A549 (cell line): ENCODE results near the gene LILRA5. TPM values are rescaled to one million over a fixed set of nuclear protein-coding genes. Genes with fewer than 3 reads are reported as not detected.
"Not testable (repeated sequence)": the region's sequence is repeated elsewhere in the genome, so short reads cannot be mapped to it uniquely, and the experiment has no call there.

Experiments used
- ATAC-seq, 2 experiments: fragments of 200-7000 bp in 1 of 2; fragments of >200 bp in 1 of 2; cut with Nextera tagmentation in 1 of 2; cut with Tn5 transposase in 1 of 2; 3 replicates each; pipeline versions ENCODE4 v1.8.0 to v1.9.1; 2018 to 2020; ENCODE audit warnings: mild to moderate bottlenecking in 1 of 2, moderate library complexity in 1 of 2
- CTCF ChIA-PET: fragments of 300-600 bp; sonication (Branson Sonifier 250); formaldehyde crosslinking; extraction: SDS; loops from one replicate; lab custom pipeline; 2021; ENCODE audit warnings: antibody characterized with exemption, inconsistent platforms; lab: Yijun Ruan, JAX
- POLR2A ChIA-PET: fragments of 350-600 bp; formaldehyde crosslinking; extraction: SDS; loops from one replicate; lab custom pipeline; 2021; ENCODE audit warnings: antibody characterized with exemption, inconsistent platforms; lab: Yijun Ruan, JAX
- DNase-seq, 2 experiments: peaks; one replicate each; pipeline versions ENCODE4 v3.0.0 to v3.0.0-alpha.2; 2011 to 2016; ENCODE audit warnings: low read depth in 1 of 2, low spot score in 1 of 2
- FAIRE-seq: peaks from 2 replicates; lab custom pipeline; 2011; peaks lifted over from hg19 to GRCh38; lab: Jason Lieb, UNC
- H3K27ac ChIP-seq, 2 experiments: fragments of >200 bp; sonication (Bioruptor Twin); formaldehyde crosslinking; 3 replicates each; pipeline ENCODE4 v1.5.1; 2016 to 2017
- H3K4me1 ChIP-seq: fragments of >200 bp; sonication (Bioruptor Twin); formaldehyde crosslinking; 3 replicates; pipeline ENCODE4 v1.6.1; 2016
- H3K4me2 ChIP-seq: fragments of >200 bp; sonication (Bioruptor Twin); formaldehyde crosslinking; 3 replicates; pipeline ENCODE4 v1.6.1; 2016
- H3K4me3 ChIP-seq: fragments of >200 bp; sonication (Bioruptor Twin); formaldehyde crosslinking; 3 replicates; pipeline ENCODE4 v1.5.1; 2016
- H3K9me3 ChIP-seq: fragments of >200 bp; sonication (Bioruptor Twin); formaldehyde crosslinking; 3 replicates; pipeline ENCODE4 v1.6.1; 2016
- BHLHE40 ChIP-seq: IDR thresholded peaks from 2 replicates; pipeline ENCODE4 v1.6.1; 2012; ENCODE audit warnings: low read depth, low read length, inconsistent platforms
- CBX8 ChIP-seq: fragments of 200-600 bp; sonication (generic); IDR thresholded peaks from 2 replicates; pipeline ENCODE4 v1.6.1; 2016
- CHD2 ChIP-seq: fragments of 150-350 bp; IDR thresholded peaks from 2 replicates; pipeline ENCODE4 v1.6.1; 2014; ENCODE audit warnings: low read length; ENCODE audit not compliant: partially characterized antibody
- EHF ChIP-seq: fragments of 250-450 bp; sonication (Bioruptor Pico); IDR thresholded peaks from 2 replicates; pipeline ENCODE4 v1.5.0; 2020; ENCODE audit warnings: mild to moderate bottlenecking
- EHMT2 ChIP-seq: fragments of 200-600 bp; sonication (generic); IDR thresholded peaks from 2 replicates; pipeline ENCODE4 v1.6.1; 2016; ENCODE audit warnings: antibody characterized with exemption, low read depth, mild to moderate bottlenecking, moderate library complexity
- ESRRA ChIP-seq: fragments of 150-350 bp; IDR thresholded peaks from 2 replicates; pipeline ENCODE4 v1.6.1; 2014; ENCODE audit warnings: mild to moderate bottlenecking, low read length, borderline replicate concordance
- HEYL ChIP-seq: fragments of 250-450 bp; sonication (Bioruptor Pico); IDR thresholded peaks from 2 replicates; pipeline ENCODE4 v1.8.0; 2021; ENCODE audit warnings: mild to moderate bottlenecking, moderate library complexity
- KDM1A ChIP-seq: fragments of 200-600 bp; sonication (generic); IDR thresholded peaks from 2 replicates; pipeline ENCODE4 v1.6.1; 2016; ENCODE audit warnings: low read depth, mild to moderate bottlenecking
- KDM5A ChIP-seq: fragments of 200-600 bp; sonication (generic); IDR thresholded peaks from 2 replicates; pipeline ENCODE4 v1.6.1; 2016; ENCODE audit warnings: antibody characterized with exemption, mild to moderate bottlenecking
- MAFK ChIP-seq: fragments of 450-650 bp; IDR thresholded peaks from 2 replicates; pipeline ENCODE4 v1.6.1; 2014; ENCODE audit not compliant: partially characterized antibody
- MAZ ChIP-seq: fragments of 150-350 bp; IDR thresholded peaks from 2 replicates; pipeline ENCODE4 v1.6.1; 2014; ENCODE audit warnings: antibody characterized with exemption, low read depth, low read length, borderline replicate concordance
- MYC ChIP-seq: IDR thresholded peaks from 2 replicates; pipeline ENCODE4 v1.6.1; 2012; ENCODE audit warnings: mild to moderate bottlenecking, inconsistent platforms, low read length, improper control_type of control experiment, borderline replicate concordance
- NR3C1 ChIP-seq: fragments of >200 bp; sonication (Bioruptor Twin); formaldehyde crosslinking; IDR thresholded peaks from 3 replicates; pipeline ENCODE4 v1.6.1; 2017
- POLR2A ChIP-seq: IDR thresholded peaks from 2 replicates; pipeline ENCODE4 v1.6.1; 2012; ENCODE audit warnings: mild to moderate bottlenecking, low read length
- POLR2AphosphoS2 ChIP-seq: conservative IDR thresholded peaks from 2 replicates; pipeline ENCODE4 v1.6.1; 2012; ENCODE audit warnings: low read length, improper control_type of control experiment, inconsistent platforms
- RAD21 ChIP-seq, 2 experiments: fragments of >200 bp in 1 of 2; sonication (Bioruptor Twin) in 1 of 2; formaldehyde crosslinking in 1 of 2; IDR thresholded peaks in 1 of 2; conservative IDR thresholded peaks in 1 of 2; 2 replicates in 1 of 2; 3 replicates in 1 of 2; pipeline ENCODE4 v1.6.1; 2012 to 2018; ENCODE audit warnings: inconsistent platforms in 1 of 2
- RARB ChIP-seq: fragments of 250-450 bp; sonication (Bioruptor Pico); IDR thresholded peaks from 2 replicates; pipeline ENCODE4 v1.8.0; 2021; ENCODE audit warnings: mild to moderate bottlenecking, moderate library complexity
- RCOR1 ChIP-seq: fragments of 150-350 bp; IDR thresholded peaks from 2 replicates; pipeline ENCODE4 v1.6.1; 2014; ENCODE audit warnings: antibody characterized with exemption, low read length, low read depth
- TFCP2L1 ChIP-seq: fragments of 250-450 bp; sonication (Bioruptor Pico); IDR thresholded peaks from 2 replicates; pipeline ENCODE4 v1.5.0; 2021; ENCODE audit warnings: mild to moderate bottlenecking
- TP53 ChIP-seq: fragments of 250-450 bp; sonication (Bioruptor Pico); IDR thresholded peaks from 2 replicates; pipeline ENCODE4 v1.5.0; 2021; ENCODE audit warnings: mild to moderate bottlenecking, moderate library complexity
- ZC3H11A ChIP-seq: fragments of 450-650 bp; IDR thresholded peaks from 2 replicates; pipeline ENCODE4 v1.6.1; 2014; ENCODE audit warnings: antibody characterized with exemption, mild to moderate bottlenecking
- ZNF302 ChIP-seq: fragments of 250-450 bp; sonication (Bioruptor Pico); IDR thresholded peaks from 2 replicates; pipeline ENCODE4 v1.9.0; 2021; ENCODE audit warnings: inconsistent platforms, mild to moderate bottlenecking, moderate library complexity
- ZSCAN20 ChIP-seq: fragments of 250-450 bp; sonication (Bioruptor Pico); IDR thresholded peaks from 2 replicates; pipeline ENCODE4 v1.8.0; 2022; ENCODE audit warnings: mild to moderate bottlenecking, moderate library complexity
- WGBS: methylation state at CpG from one replicate; pipeline ENCODE4 v1.1.6; 2017; ENCODE audit errors: missing lambda C conversion rate; 5-methylcytosine and 5-hydroxymethylcytosine counted together
- polyA plus RNA-seq, 4 experiments: library from polyadenylated mRNA; depleted of rRNA in 3 of 4; stranded (reverse); fragments of >200 nt; fragmentation: RNase III in 1 of 4; extraction: RNeasy Plus Mini Kit Qiagen cat#74134 plus additional on column Dnase treatment in 1 of 4; gene quantifications; 2 replicates in 3 of 4; 3 replicates in 1 of 4; pipeline ENCODE4 v1.2.3, GENCODE V29; 2011 to 2017
- TF ChIP-seq, protein P1 (sequence below): fragments of >200 bp; sonication (Bioruptor Twin); formaldehyde crosslinking; IDR thresholded peaks from 3 replicates; pipeline ENCODE4 v1.5.1; 2016
- TF ChIP-seq, protein P2 (sequence below): fragments of 450-650 bp; IDR thresholded peaks from 2 replicates; pipeline ENCODE4 v1.6.1; 2014; ENCODE audit warnings: antibody characterized with exemption
- TF ChIP-seq, protein P3 (sequence below): fragments of 250-450 bp; sonication (Bioruptor Pico); IDR thresholded peaks from 2 replicates; pipeline ENCODE4 v1.5.0; 2021; ENCODE audit warnings: mild to moderate bottlenecking, moderate library complexity, borderline replicate concordance
- TF ChIP-seq, protein P4 (sequence below): IDR thresholded peaks from 2 replicates; pipeline ENCODE4 v1.6.1; 2012
- TF ChIP-seq, protein P5 (sequence below): fragments of 150-350 bp; IDR thresholded peaks from 2 replicates; pipeline ENCODE4 v1.6.1; 2014; ENCODE audit warnings: low read depth, mild to moderate bottlenecking, low read length

Gene LILRA5
- polyA plus RNA-seq, 2 of the 4 experiments (the other 2 are of a cell fraction), result not detected

DNA sequence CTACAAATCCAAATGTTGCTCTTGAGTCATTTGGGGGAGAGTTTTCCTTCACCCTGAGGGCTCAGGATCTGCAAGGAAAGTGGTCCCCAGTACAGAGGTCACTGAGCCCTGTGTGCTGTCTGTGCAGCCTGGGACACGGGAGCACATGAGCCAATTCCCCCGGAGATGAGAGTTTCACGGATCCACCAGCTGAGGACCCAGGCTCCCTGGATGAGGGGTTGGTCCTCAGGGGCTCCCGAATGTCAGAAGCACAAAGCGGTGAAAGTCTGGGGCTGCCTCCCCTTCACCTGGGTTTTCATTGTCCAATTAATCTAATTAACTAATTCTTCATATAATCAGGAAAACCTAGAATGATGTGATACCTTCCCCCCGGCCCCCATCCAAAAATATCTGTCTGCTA lies 18.4 kb downstream of the LILRA5 start:
- WGBS, result 24% methylated on average over 6 of the region's 6 CpGs
- Histone ChIP-seq H3K27ac (no peak overlapping the region), H3K4me3 (no peak overlapping the region), H3K4me2 (no peak overlapping the region), H3K4me1 (no peaks in the 10 kb centered on the region), H3K9me3 (peaks cover 12% of the 10 kb centered on the region; the same call in 2 of the 3 replicates)
- CTCF ChIA-PET, result interaction anchor here (1.5 kb wide), 1 partner anchor 11 kb away, joined by 3 read pairs; no protein-coding TSS in a partner anchor
- FAIRE-seq (no peak), ATAC-seq (no peak), DNase-seq (no peak)
- no peak for TF ChIP-seq EHF (CRISPR knock-in tag)
- no peak for TF ChIP-seq ZNF302 (CRISPR knock-in tag)
- no peak for TF ChIP-seq CHD2
- TF ChIP-seq ESRRA, result no peak
- TF ChIP-seq MAZ, result no peak
- TF ChIP-seq EHMT2, result no peak
- TF ChIP-seq, protein P1, sequence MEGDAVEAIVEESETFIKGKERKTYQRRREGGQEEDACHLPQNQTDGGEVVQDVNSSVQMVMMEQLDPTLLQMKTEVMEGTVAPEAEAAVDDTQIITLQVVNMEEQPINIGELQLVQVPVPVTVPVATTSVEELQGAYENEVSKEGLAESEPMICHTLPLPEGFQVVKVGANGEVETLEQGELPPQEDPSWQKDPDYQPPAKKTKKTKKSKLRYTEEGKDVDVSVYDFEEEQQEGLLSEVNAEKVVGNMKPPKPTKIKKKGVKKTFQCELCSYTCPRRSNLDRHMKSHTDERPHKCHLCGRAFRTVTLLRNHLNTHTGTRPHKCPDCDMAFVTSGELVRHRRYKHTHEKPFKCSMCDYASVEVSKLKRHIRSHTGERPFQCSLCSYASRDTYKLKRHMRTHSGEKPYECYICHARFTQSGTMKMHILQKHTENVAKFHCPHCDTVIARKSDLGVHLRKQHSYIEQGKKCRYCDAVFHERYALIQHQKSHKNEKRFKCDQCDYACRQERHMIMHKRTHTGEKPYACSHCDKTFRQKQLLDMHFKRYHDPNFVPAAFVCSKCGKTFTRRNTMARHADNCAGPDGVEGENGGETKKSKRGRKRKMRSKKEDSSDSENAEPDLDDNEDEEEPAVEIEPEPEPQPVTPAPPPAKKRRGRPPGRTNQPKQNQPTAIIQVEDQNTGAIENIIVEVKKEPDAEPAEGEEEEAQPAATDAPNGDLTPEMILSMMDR, result no peak
- TF ChIP-seq, protein P2, sequence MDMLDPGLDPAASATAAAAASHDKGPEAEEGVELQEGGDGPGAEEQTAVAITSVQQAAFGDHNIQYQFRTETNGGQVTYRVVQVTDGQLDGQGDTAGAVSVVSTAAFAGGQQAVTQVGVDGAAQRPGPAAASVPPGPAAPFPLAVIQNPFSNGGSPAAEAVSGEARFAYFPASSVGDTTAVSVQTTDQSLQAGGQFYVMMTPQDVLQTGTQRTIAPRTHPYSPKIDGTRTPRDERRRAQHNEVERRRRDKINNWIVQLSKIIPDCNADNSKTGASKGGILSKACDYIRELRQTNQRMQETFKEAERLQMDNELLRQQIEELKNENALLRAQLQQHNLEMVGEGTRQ, result no peak
- no peak for TF ChIP-seq CBX8
- no peak for TF ChIP-seq TP53 (CRISPR knock-in tag)
- TF ChIP-seq KDM5A, result no peak
- TF ChIP-seq RCOR1, result no peak
- TF ChIP-seq, protein P3, sequence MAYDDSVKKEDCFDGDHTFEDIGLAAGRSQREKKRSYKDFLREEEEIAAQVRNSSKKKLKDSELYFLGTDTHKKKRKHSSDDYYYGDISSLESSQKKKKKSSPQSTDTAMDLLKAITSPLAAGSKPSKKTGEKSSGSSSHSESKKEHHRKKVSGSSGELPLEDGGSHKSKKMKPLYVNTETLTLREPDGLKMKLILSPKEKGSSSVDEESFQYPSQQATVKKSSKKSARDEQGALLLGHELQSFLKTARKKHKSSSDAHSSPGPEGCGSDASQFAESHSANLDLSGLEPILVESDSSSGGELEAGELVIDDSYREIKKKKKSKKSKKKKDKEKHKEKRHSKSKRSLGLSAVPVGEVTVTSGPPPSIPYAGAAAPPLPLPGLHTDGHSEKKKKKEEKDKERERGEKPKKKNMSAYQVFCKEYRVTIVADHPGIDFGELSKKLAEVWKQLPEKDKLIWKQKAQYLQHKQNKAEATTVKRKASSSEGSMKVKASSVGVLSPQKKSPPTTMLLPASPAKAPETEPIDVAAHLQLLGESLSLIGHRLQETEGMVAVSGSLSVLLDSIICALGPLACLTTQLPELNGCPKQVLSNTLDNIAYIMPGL (CRISPR knock-in tag), result no peak
- no peak for TF ChIP-seq RARB (CRISPR knock-in tag)
- TF ChIP-seq MYC, result no peak
- TF ChIP-seq MAFK, result no peak
- no peak for TF ChIP-seq RAD21 (conservative IDR thresholded peaks at IDR 0.05 in 1 of 2, IDR thresholded peaks at IDR 0.05 in 1 of 2)
- no peak for TF ChIP-seq POLR2A
- TF ChIP-seq, protein P4, sequence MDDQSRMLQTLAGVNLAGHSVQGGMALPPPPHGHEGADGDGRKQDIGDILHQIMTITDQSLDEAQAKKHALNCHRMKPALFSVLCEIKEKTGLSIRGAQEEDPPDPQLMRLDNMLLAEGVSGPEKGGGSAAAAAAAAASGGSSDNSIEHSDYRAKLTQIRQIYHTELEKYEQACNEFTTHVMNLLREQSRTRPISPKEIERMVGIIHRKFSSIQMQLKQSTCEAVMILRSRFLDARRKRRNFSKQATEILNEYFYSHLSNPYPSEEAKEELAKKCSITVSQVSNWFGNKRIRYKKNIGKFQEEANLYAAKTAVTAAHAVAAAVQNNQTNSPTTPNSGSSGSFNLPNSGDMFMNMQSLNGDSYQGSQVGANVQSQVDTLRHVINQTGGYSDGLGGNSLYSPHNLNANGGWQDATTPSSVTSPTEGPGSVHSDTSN, result no peak
- POLR2A ChIA-PET, result no interaction called here

DNA sequence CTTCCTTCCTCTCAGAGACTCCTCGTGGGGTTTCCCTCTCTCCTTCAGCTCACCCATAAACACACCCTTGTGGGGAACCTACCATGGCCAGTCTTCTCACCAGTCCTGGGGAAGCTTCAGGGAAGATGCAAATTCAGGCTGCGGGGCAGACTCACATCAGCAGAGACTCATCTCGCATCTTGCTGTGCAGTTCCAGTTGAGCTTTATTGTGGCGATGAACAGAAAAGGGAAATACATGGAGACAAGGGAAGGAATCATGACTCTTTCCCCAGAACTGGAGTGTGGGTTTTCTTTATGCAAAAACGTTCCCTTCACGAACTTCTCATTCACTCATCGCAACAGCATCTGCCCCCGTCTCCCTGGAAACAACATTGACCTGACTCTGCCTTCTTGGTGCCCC lies 23.8 kb downstream of the LILRA5 start:
- H3K9me3 ChIP-seq, result peaks cover 11% of the 10 kb centered on the region; the same call in 2 of the 3 replicates
- H3K27ac ChIP-seq, FAIRE-seq, DNase-seq, CTCF ChIA-PET, POLR2A ChIA-PET, H3K4me1 ChIP-seq, H3K4me3 ChIP-seq, H3K4me2 ChIP-seq: not testable (repeated sequence)
- ATAC-seq, result peak in 1 of 2 experiments; percentile 28; a peak in 2 of 6 replicates
- 35% methylated on average over 8 of the region's 8 CpGs for WGBS

DNA sequence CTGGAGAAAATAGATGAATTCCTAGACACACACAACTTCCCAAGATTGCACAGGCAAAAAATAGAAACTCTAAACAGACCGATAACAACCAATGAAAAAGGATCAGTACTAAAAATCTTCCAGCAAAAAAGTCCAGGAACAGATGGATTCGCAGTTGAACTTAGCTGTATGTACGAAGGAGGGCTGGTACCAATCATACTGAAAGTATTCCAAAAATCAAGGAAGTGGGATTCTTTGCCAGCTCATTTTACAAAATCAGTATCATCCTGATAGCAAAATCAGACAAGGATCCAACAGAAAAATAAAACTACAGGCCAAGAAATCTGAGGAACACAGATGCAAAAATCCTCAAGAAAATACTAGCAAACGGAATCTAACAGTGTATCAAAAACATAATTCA lies 25.5 kb downstream of the LILRA5 start:
- 0 out of 3 replicates have a peak, but pooled peaks cover 2% of the 10 kb centered on the region for H3K9me3 ChIP-seq
- CTCF ChIA-PET, result no interaction called here
- ATAC-seq, result no peak
- no peak overlapping the region for H3K27ac ChIP-seq
- peak; percentile 91 for FAIRE-seq
- H3K4me2 ChIP-seq, result no peak overlapping the region
- DNase-seq, result no peak
- WGBS, result 36% methylated on average over 4 of the region's 4 CpGs
- no peak overlapping the region for H3K4me3 ChIP-seq
- no peaks in the 10 kb centered on the region for H3K4me1 ChIP-seq
- POLR2A ChIA-PET, result no interaction called here
- TF ChIP-seq TFCP2L1 (CRISPR knock-in tag), result no peak
- TF ChIP-seq RAD21 (conservative IDR thresholded peaks at IDR 0.05 in 1 of 2, IDR thresholded peaks at IDR 0.05 in 1 of 2), result no peak
- no peak for TF ChIP-seq MAFK
- no peak for TF ChIP-seq MYC
- no peak for TF ChIP-seq RCOR1
- no peak for TF ChIP-seq KDM1A
- TF ChIP-seq, protein P4, result no peak
- no peak for TF ChIP-seq ZC3H11A
- TF ChIP-seq, protein P5, sequence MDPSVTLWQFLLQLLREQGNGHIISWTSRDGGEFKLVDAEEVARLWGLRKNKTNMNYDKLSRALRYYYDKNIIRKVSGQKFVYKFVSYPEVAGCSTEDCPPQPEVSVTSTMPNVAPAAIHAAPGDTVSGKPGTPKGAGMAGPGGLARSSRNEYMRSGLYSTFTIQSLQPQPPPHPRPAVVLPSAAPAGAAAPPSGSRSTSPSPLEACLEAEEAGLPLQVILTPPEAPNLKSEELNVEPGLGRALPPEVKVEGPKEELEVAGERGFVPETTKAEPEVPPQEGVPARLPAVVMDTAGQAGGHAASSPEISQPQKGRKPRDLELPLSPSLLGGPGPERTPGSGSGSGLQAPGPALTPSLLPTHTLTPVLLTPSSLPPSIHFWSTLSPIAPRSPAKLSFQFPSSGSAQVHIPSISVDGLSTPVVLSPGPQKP, result no peak
- no peak for TF ChIP-seq NR3C1
- no peak for TF ChIP-seq ZSCAN20
- TF ChIP-seq BHLHE40, result no peak
- TF ChIP-seq POLR2AphosphoS2, result no peak
- no peak for TF ChIP-seq ZNF302 (CRISPR knock-in tag)
- no peak for TF ChIP-seq HEYL (CRISPR knock-in tag)
